ENCODE data around the gene H2BW1.
"Not testable (repeated sequence)": the region's sequence is repeated elsewhere in the genome, so short reads cannot be mapped to it uniquely, and the experiment has no call there.

Gene H2BW1

GRCh38 chrX:104008831-104009230 is 4.7 kb downstream of the H2BW1 start:
- Histone ChIP-seq H3K4me2 (no peak overlapping the region), H3K27ac (no peak overlapping the region), H2AFZ (ENCODE audit: low read depth) (no peak overlapping the region), H3K27me3 (ENCODE audit: insufficient read depth, low read depth) (no peaks in the 10 kb centered on the region), H3K4me1 (ENCODE audit: low read depth, poor library complexity, severe bottlenecking) (no peaks in the 10 kb centered on the region), H3K36me3 (ENCODE audit: insufficient read depth) (no peaks in the 10 kb centered on the region), H4K20me1 (ENCODE audit: insufficient read depth) (no peaks in the 10 kb centered on the region), H3K4me3 (IDR thresholded peaks at IDR 0.05; ENCODE audit: insufficient read depth, low read depth, low read length) (no peak overlapping the region), H3K9ac (no peak overlapping the region), H3K79me2 (ENCODE audit: insufficient read depth, low read depth) (no peaks in the 10 kb centered on the region)
- TF ChIP-seq CTCF (conservative IDR thresholded peaks at IDR 0.05; ENCODE audit: low read depth, low read length), result no peak

- Histone ChIP-seq H4K20me1 (ENCODE audit: insufficient read depth) (no peaks in the 10 kb centered on the region), H3K4me1 (ENCODE audit: low read depth, poor library complexity, severe bottlenecking) (no peaks in the 10 kb centered on the region), H3K79me2 (ENCODE audit: insufficient read depth, low read depth) (no peaks in the 10 kb centered on the region), H3K9ac (no peak overlapping the region), H3K4me2 (no peak overlapping the region), H3K27ac (no peak overlapping the region), H3K27me3 (ENCODE audit: insufficient read depth, low read depth) (no peaks in the 10 kb centered on the region), H2AFZ (ENCODE audit: low read depth) (no peak overlapping the region), H3K36me3 (ENCODE audit: insufficient read depth) (no peaks in the 10 kb centered on the region), H3K4me3 (IDR thresholded peaks at IDR 0.05; ENCODE audit: insufficient read depth, low read depth, low read length) (no peak overlapping the region)
- TF ChIP-seq CTCF (conservative IDR thresholded peaks at IDR 0.05; ENCODE audit: low read depth, low read length), result no peak
Observed at GRCh38 chrX:103999234-103999633, 14.3 kb downstream of the H2BW1 start.

- not testable (repeated sequence) for H4K20me1 ChIP-seq (ENCODE audit: insufficient read depth); H2AFZ ChIP-seq (ENCODE audit: low read depth); H3K27ac ChIP-seq
Observed at GRCh38 chrX:103983508-103983907, 30.0 kb downstream of the H2BW1 start.

GRCh38 chrX:103962411-103963278 is 50.9 kb downstream of the H2BW1 start, which contains the start of gene TMSB15B:
TMSB15B (plus strand) TSS chrX:103962627.
- H3K36me3 ChIP-seq (ENCODE audit: insufficient read depth); H3K4me1 ChIP-seq (ENCODE audit: low read depth, poor library complexity, severe bottlenecking); H3K27me3 ChIP-seq (ENCODE audit: insufficient read depth, low read depth); H3K4me2 ChIP-seq; H3K79me2 ChIP-seq (ENCODE audit: insufficient read depth, low read depth); H3K27ac ChIP-seq; H3K9ac ChIP-seq; H2AFZ ChIP-seq (ENCODE audit: low read depth); H4K20me1 ChIP-seq (ENCODE audit: insufficient read depth); H3K4me3 ChIP-seq (IDR thresholded peaks at IDR 0.05; ENCODE audit: insufficient read depth, low read depth, low read length): not testable (repeated sequence)

More at GRCh38 chrX:103983508-103983907, 30.0 kb downstream of the H2BW1 start:
- not testable (repeated sequence) for H3K9ac ChIP-seq; H3K27me3 ChIP-seq (ENCODE audit: insufficient read depth, low read depth); H3K79me2 ChIP-seq (ENCODE audit: insufficient read depth, low read depth); H3K4me2 ChIP-seq; H3K4me3 ChIP-seq (IDR thresholded peaks at IDR 0.05; ENCODE audit: insufficient read depth, low read depth, low read length); H3K4me1 ChIP-seq (ENCODE audit: low read depth, poor library complexity, severe bottlenecking); H3K36me3 ChIP-seq (ENCODE audit: insufficient read depth)

Data from KMS-11 (cell line).